Muscle layer of duodenum (tissue), 2 donors: ENCODE data around the gene DIS3.
"Not testable (repeated sequence)": the region's sequence is repeated elsewhere in the genome, so short reads cannot be mapped to it uniquely, and the experiment has no call there.

Experiments
- H3K27ac ChIP-seq: one replicate; pipeline ENCODE4 v1.7.0; 2013; ENCODE audit warnings: mild to moderate bottlenecking, low read length
- H3K27me3 ChIP-seq: one replicate; pipeline ENCODE4 v1.7.0; 2013; ENCODE audit warnings: low read depth, mild to moderate bottlenecking, control low read depth, low read length
- H3K36me3 ChIP-seq, 2 donors: one replicate each; pipeline ENCODE4 v1.7.0; 2013; ENCODE audit warnings: low read length in 2 of 2, control low read depth in 1 of 2, mild to moderate bottlenecking in 1 of 2; ENCODE audit not compliant: insufficient read depth in 2 of 2, control insufficient read depth in 1 of 2
- H3K4me1 ChIP-seq, 2 donors: one replicate each; pipeline ENCODE4 v1.7.0; 2013; ENCODE audit warnings: low read length in 2 of 2, mild to moderate bottlenecking in 2 of 2, control low read depth in 1 of 2, moderate library complexity in 1 of 2; ENCODE audit not compliant: insufficient read depth in 2 of 2, control insufficient read depth in 1 of 2
- H3K4me3 ChIP-seq, 2 donors: one replicate each; pipeline ENCODE4 v1.7.0; 2013; ENCODE audit warnings: low read length in 2 of 2, low read depth in 1 of 2, mild to moderate bottlenecking in 1 of 2
- H3K9me3 ChIP-seq, 2 donors: one replicate each; pipeline ENCODE4 v1.7.0; 2013; ENCODE audit warnings: low read length in 2 of 2, control low read depth in 1 of 2, mild to moderate bottlenecking in 1 of 2; ENCODE audit not compliant: control insufficient read depth in 1 of 2
- donor health status: healthy.

Gene DIS3

GRCh38 chr13:72781451-72782439 is at the start of gene DIS3, which contains the start of gene PIBF1:
DIS3 (minus strand) TSS chr13:72781900; CDS start chr13:72781832, 68 bp downstream.
PIBF1 (plus strand) TSS chr13:72782133; CDS start chr13:72783470, 1,337 bp downstream.
- Histone ChIP-seq H3K36me3 (peaks cover 19 to 20% of the 10 kb centered on the region in 2 donors), H3K27ac (peak within 1 kb of the TSS; percentile 91), H3K27me3 (no peaks in the 10 kb centered on the region), H3K9me3 (no peaks in the 10 kb centered on the region), H3K4me3 (peak within 1 kb of the TSS; percentile 98), H3K4me1 (peaks cover 3 to 34% of the 10 kb centered on the region in 2 donors)

GRCh38 chr13:72823724-72824123 is 42.0 kb upstream of the DIS3 start:
- Histone ChIP-seq H3K27me3 (no peaks in the 10 kb centered on the region), H3K4me3 (no peak overlapping the region), H3K27ac (no peak overlapping the region), H3K36me3 (peaks cover 5 to 9% of the 10 kb centered on the region in 2 donors), H3K9me3 (no peaks in the 10 kb centered on the region), H3K4me1 (peaks cover 0 to 6% of the 10 kb centered on the region in 2 donors)

GRCh38 chr13:72823081-72823480 is 41.4 kb upstream of the DIS3 start:
- peaks cover 0 to 6% of the 10 kb centered on the region in 2 donors for H3K4me1 ChIP-seq
- H3K4me3 ChIP-seq: no peak overlapping the region
- no peaks in the 10 kb centered on the region for H3K27me3 ChIP-seq
- no peaks in the 10 kb centered on the region for H3K9me3 ChIP-seq
- H3K27ac ChIP-seq: no peak overlapping the region
- H3K36me3 ChIP-seq: peaks cover 5 to 9% of the 10 kb centered on the region in 2 donors

- Histone ChIP-seq H3K27me3 (no peaks in the 10 kb centered on the region), H3K4me3 (no peak overlapping the region), H3K9me3 (no peaks in the 10 kb centered on the region), H3K36me3 (peaks cover 0 to 4% of the 10 kb centered on the region in 2 donors), H3K4me1 (peaks cover 0 to 6% of the 10 kb centered on the region in 2 donors), H3K27ac (no peak overlapping the region)
These were observed 39.2 kb upstream of the DIS3 start for GRCh38 chr13:72820898-72821279.

GRCh38 chr13:72820156-72820897 is 38.6 kb upstream of the DIS3 start:
- no peaks in the 10 kb centered on the region for H3K27me3 ChIP-seq
- H3K36me3 ChIP-seq: peaks cover 0 to 4% of the 10 kb centered on the region in 2 donors
- no peaks in the 10 kb centered on the region for H3K9me3 ChIP-seq
- H3K4me1 ChIP-seq: peaks cover 0 to 6% of the 10 kb centered on the region in 2 donors
- no peak overlapping the region for H3K27ac ChIP-seq
- no peak overlapping the region for H3K4me3 ChIP-seq

GRCh38 chr13:72808917-72809500 is 27.3 kb upstream of the DIS3 start:
- Histone ChIP-seq H3K4me3 (no peak overlapping the region), H3K36me3 (peaks cover 6 to 20% of the 10 kb centered on the region in 2 donors), H3K9me3 (no peaks in the 10 kb centered on the region), H3K27ac (no peak overlapping the region), H3K27me3 (no peaks in the 10 kb centered on the region), H3K4me1 (no peaks in the 10 kb centered on the region)

GRCh38 chr13:72806514-72806913 is 24.8 kb upstream of the DIS3 start:
- peaks cover 10 to 12% of the 10 kb centered on the region in 2 donors for H3K36me3 ChIP-seq
- not testable (repeated sequence) for H3K27me3 ChIP-seq, H3K27ac ChIP-seq, H3K9me3 ChIP-seq, H3K4me1 ChIP-seq, H3K4me3 ChIP-seq

GRCh38 chr13:72805676-72806346 is 24.1 kb upstream of the DIS3 start:
- peaks cover 12 to 14% of the 10 kb centered on the region in 2 donors for H3K36me3 ChIP-seq
- H3K4me1 ChIP-seq: no peaks in the 10 kb centered on the region
- no peak overlapping the region for H3K27ac ChIP-seq

GRCh38 chr13:72804301-72804700 is 22.6 kb upstream of the DIS3 start:
- Histone ChIP-seq H3K9me3 (no peaks in the 10 kb centered on the region), H3K27me3 (no peaks in the 10 kb centered on the region), H3K36me3 (peaks cover 12 to 18% of the 10 kb centered on the region in 2 donors), H3K4me1 (no peaks in the 10 kb centered on the region), H3K27ac (no peak overlapping the region), H3K4me3 (no peak overlapping the region)

More at GRCh38 chr13:72805676-72806346, 24.1 kb upstream of the DIS3 start:
- no peak overlapping the region for H3K4me3 ChIP-seq
- no peaks in the 10 kb centered on the region for H3K9me3 ChIP-seq
- H3K27me3 ChIP-seq: no peaks in the 10 kb centered on the region

GRCh38 chr13:72798817-72799216 is 17.1 kb upstream of the DIS3 start:
- Histone ChIP-seq H3K36me3 (peaks cover 40 to 47% of the 10 kb centered on the region in 2 donors), H3K27me3 (no peaks in the 10 kb centered on the region)

More at GRCh38 chr13:72798817-72799216, 17.1 kb upstream of the DIS3 start:
- Histone ChIP-seq H3K9me3 (no peaks in the 10 kb centered on the region), H3K4me3 (no peak overlapping the region), H3K4me1 (no peaks in the 10 kb centered on the region), H3K27ac (no peak overlapping the region)
